H9 (cell line): Measurements from ENCODE around the gene NLGN4X. TPM values are rescaled to one million over a fixed set of nuclear protein-coding genes. Genes with fewer than 3 reads are reported as not detected.

Experiments used
- DNase-seq: peaks from one replicate; pipeline ENCODE4 v3.0.0-alpha.2; 2017
- H2AFZ ChIP-seq: one replicate; pipeline ENCODE4 v1.6.1; 2013; ENCODE audit warnings: mild to moderate bottlenecking, low read length, control low read depth, moderate library complexity
- H2AK5ac ChIP-seq: 2 replicates; pipeline ENCODE4 v1.6.1; 2013; ENCODE audit warnings: low read length, control low read depth, mixed read lengths; ENCODE audit not compliant: insufficient read length
- H2BK120ac ChIP-seq: one replicate; pipeline ENCODE4 v1.6.1; 2013; ENCODE audit warnings: low read depth, mild to moderate bottlenecking, low read length, control low read depth, inconsistent platforms; ENCODE audit not compliant: poor library complexity, severe bottlenecking
- H2BK12ac ChIP-seq: 2 replicates; pipeline ENCODE4 v1.6.1; 2013; ENCODE audit warnings: low read length, control low read depth, mixed read lengths, low read depth; ENCODE audit not compliant: insufficient read length
- H2BK15ac ChIP-seq: 2 replicates; pipeline ENCODE4 v1.6.1; 2013; ENCODE audit warnings: low read depth, low read length, control low read depth
- H2BK20ac ChIP-seq: one replicate; pipeline ENCODE4 v1.6.1; 2013; ENCODE audit warnings: low read depth, mild to moderate bottlenecking, low read length, control low read depth, inconsistent platforms; ENCODE audit not compliant: poor library complexity, severe bottlenecking
- H2BK5ac ChIP-seq: 2 replicates; pipeline ENCODE4 v1.6.1; 2013; ENCODE audit warnings: low read length, control low read depth, mixed read lengths; ENCODE audit not compliant: insufficient read length
- H3K14ac ChIP-seq: 2 replicates; pipeline ENCODE4 v1.6.1; 2013; ENCODE audit warnings: low read length, control low read depth; ENCODE audit not compliant: insufficient read depth
- H3K18ac ChIP-seq: 2 replicates; pipeline ENCODE4 v1.6.1; 2013; ENCODE audit warnings: low read depth, mild to moderate bottlenecking, mixed read lengths, low read length, control low read depth; ENCODE audit not compliant: insufficient read length
- H3K23ac ChIP-seq: 2 replicates; pipeline ENCODE4 v1.6.1; 2013; ENCODE audit warnings: low read length, control low read depth, mixed read lengths, low read depth; ENCODE audit not compliant: insufficient read length
- H3K23me2 ChIP-seq: 2 replicates; pipeline ENCODE4 v1.6.1; 2013; ENCODE audit warnings: low read depth, mild to moderate bottlenecking, mixed read lengths, low read length, control low read depth; ENCODE audit not compliant: insufficient read length, poor library complexity, severe bottlenecking
- H3K27ac ChIP-seq: 2 replicates; pipeline ENCODE4 v1.5.1; 2013; ENCODE audit warnings: low read length, control low read depth, mixed read lengths, low read depth; ENCODE audit not compliant: insufficient read length
- H3K27me3 ChIP-seq: 2 replicates; pipeline ENCODE4 v1.6.1; 2013; ENCODE audit warnings: low read length, control low read depth, inconsistent platforms; ENCODE audit not compliant: insufficient read depth
- H3K4ac ChIP-seq: 2 replicates; pipeline ENCODE4 v1.6.1; 2013; ENCODE audit warnings: low read depth, mild to moderate bottlenecking, control low read depth, inconsistent platforms, low read length, moderate library complexity
- H3K4me1 ChIP-seq: 2 replicates; pipeline ENCODE4 v1.6.1; 2013; ENCODE audit warnings: low read length, control low read depth, inconsistent platforms; ENCODE audit not compliant: insufficient read depth
- H3K4me2 ChIP-seq: 2 replicates; pipeline ENCODE4 v1.6.1; 2013; ENCODE audit warnings: low read length, control low read depth, mixed read lengths; ENCODE audit not compliant: insufficient read length, insufficient read depth
- H3K56ac ChIP-seq: 2 replicates; pipeline ENCODE4 v1.6.1; 2013; ENCODE audit warnings: low read depth, mild to moderate bottlenecking, mixed read lengths, low read length, control low read depth; ENCODE audit not compliant: insufficient read length
- H3K79me1 ChIP-seq: 2 replicates; pipeline ENCODE4 v1.6.1; 2013; ENCODE audit warnings: low read depth, mild to moderate bottlenecking, moderate library complexity, low read length, control low read depth, inconsistent platforms; ENCODE audit not compliant: insufficient read depth, poor library complexity, severe bottlenecking
- H3K79me2 ChIP-seq: 2 replicates; pipeline ENCODE4 v1.6.1; 2013; ENCODE audit warnings: low read length, control low read depth, inconsistent platforms; ENCODE audit not compliant: insufficient read depth
- H3K9ac ChIP-seq: 2 replicates; pipeline ENCODE4 v1.6.1; 2013; ENCODE audit warnings: low read length, control low read depth, mixed read lengths; ENCODE audit not compliant: insufficient read length; ENCODE audit errors: extremely low read depth
- H3K9me3 ChIP-seq: one replicate; pipeline ENCODE4 v1.6.1; 2013; ENCODE audit warnings: low read depth, low read length, inconsistent platforms; ENCODE audit not compliant: control insufficient read depth
- H3T11ph ChIP-seq: one replicate; pipeline ENCODE4 v1.6.1; 2013; ENCODE audit warnings: mild to moderate bottlenecking, low read length, control low read depth, inconsistent platforms
- H4K20me1 ChIP-seq: one replicate; pipeline ENCODE4 v1.6.1; 2013; ENCODE audit not compliant: control insufficient read depth, insufficient read length, insufficient read depth
- H4K5ac ChIP-seq: 2 replicates; pipeline ENCODE4 v1.6.1; 2013; ENCODE audit warnings: low read depth, mild to moderate bottlenecking, mixed read lengths, low read length, control low read depth; ENCODE audit not compliant: insufficient read length
- H4K8ac ChIP-seq: replicated peaks from 2 replicates; pipeline ENCODE4 v1.6.1; 2013; ENCODE audit warnings: low read length, control low read depth, mixed read lengths, low read depth; ENCODE audit not compliant: insufficient read length
- H4K91ac ChIP-seq: 2 replicates; pipeline ENCODE4 v1.6.1; 2013; ENCODE audit warnings: low read depth, mild to moderate bottlenecking, moderate library complexity, mixed read lengths, low read length, control low read depth; ENCODE audit not compliant: insufficient read length
- H3K27ac Mint-ChIP-seq, 3 experiments: 2 replicates in 2 of 3; 3 replicates in 1 of 3; pipeline ENCODE4 v1.8.0; 2020 to 2021; ENCODE audit warnings: mixed read lengths in 3 of 3, mild to moderate bottlenecking in 1 of 3, moderate library complexity in 1 of 3
- H3K27me3 Mint-ChIP-seq: 2 replicates; pipeline ENCODE4 v1.8.0; 2021; ENCODE audit warnings: low read depth, mild to moderate bottlenecking, moderate library complexity, mixed read lengths
- H3K36me3 Mint-ChIP-seq, 3 experiments: 2 replicates in 2 of 3; 3 replicates in 1 of 3; pipeline ENCODE4 v1.8.0; 2020 to 2021; ENCODE audit warnings: low read depth in 3 of 3, mixed read lengths in 3 of 3; ENCODE audit not compliant: insufficient read depth in 1 of 3
- H3K4me1 Mint-ChIP-seq, 2 experiments: 2 replicates each; pipeline ENCODE4 v1.8.0; 2020; ENCODE audit warnings: mixed read lengths in 2 of 2
- H3K4me3 Mint-ChIP-seq, 2 experiments: 2 replicates in 1 of 2; 3 replicates in 1 of 2; pipeline ENCODE4 v1.8.0; 2020 to 2021; ENCODE audit warnings: mild to moderate bottlenecking in 2 of 2, mixed read lengths in 2 of 2, moderate library complexity in 1 of 2
- H3K9me3 Mint-ChIP-seq, 2 experiments: 2 replicates in 1 of 2; 3 replicates in 1 of 2; pipeline ENCODE4 v1.8.0; 2020; ENCODE audit warnings: mild to moderate bottlenecking in 2 of 2, mixed read lengths in 2 of 2, moderate library complexity in 1 of 2
- CTCF ChIP-seq: fragments of 200-600 bp; sonication (generic); conservative IDR thresholded peaks from 3 replicates; pipeline ENCODE4 v1.8.0; 2021; ENCODE audit warnings: antibody characterized with exemption, mild to moderate bottlenecking
- WGBS: extraction: QIAGEN DNeasy Blood & Tissue Kit; methylation state at CpG from one replicate; pipeline ENCODE4 v1.1.7; 2013; ENCODE audit warnings: missing lambda C conversion rate, low lambda C conversion rate, mixed read lengths; ENCODE audit not compliant: insufficient read length; ENCODE audit errors: extremely low coverage; 5-methylcytosine and 5-hydroxymethylcytosine counted together
- total RNA-seq: library from RNA; stranded (reverse); gene quantifications from 2 replicates; pipeline ENCODE4 v1.2.1, GENCODE V29; 2021

The NLGN4X gene
- total RNA-seq, 1 experiment from 2014 or later, result 111 TPM

- Histone ChIP-seq H2AK5ac (no peak overlapping the region), H3K4me1 (peaks cover 3% of the 10 kb centered on the region; the same call in 1 of the 2 replicates), H3K79me1 (no peaks in the 10 kb centered on the region), H4K20me1 (no peaks in the 10 kb centered on the region), H2AFZ (no peak overlapping the region), H3K18ac (no peak overlapping the region), H2BK15ac (no peak overlapping the region), H3K4ac (no peak overlapping the region), H3K23ac (no peak overlapping the region), H2BK20ac (no peak overlapping the region), H3K9me3 (no peaks in the 10 kb centered on the region), H2BK12ac (no peak overlapping the region), H3K56ac (no peak overlapping the region), H2BK5ac (no peak overlapping the region), H3K27me3 (no peaks in the 10 kb centered on the region), H3K23me2 (peaks cover 19% of the 10 kb centered on the region), H2BK120ac (no peak overlapping the region), H4K91ac (no peak overlapping the region), H3K79me2 (peaks cover 40% of the 10 kb centered on the region; the same call in 1 of the 2 replicates), H3K27ac (no peak overlapping the region), H3K4me2 (peak overlapping the region; percentile 86), H3K9ac (peak overlapping the region; percentile 48), H3T11ph (no peak overlapping the region), H4K5ac (no peak overlapping the region), H3K14ac (peak overlapping the region; percentile 54), H4K8ac (no peak overlapping the region)
- WGBS, result no CpG with 5 or more reads among the region's 25 CpGs
- H3K36me3 Mint-ChIP-seq, result peaks cover 0 to 4% (median 2%) of the 10 kb centered on the region in 3 experiments; a peak in 4 of 7 replicates
- no peak for TF ChIP-seq CTCF
- peaks cover 34 to 45% of the 10 kb centered on the region in 2 experiments for H3K4me1 Mint-ChIP-seq
- peak overlapping the region; percentile 98 for H3K4me3 Mint-ChIP-seq
- H3K9me3 Mint-ChIP-seq, result no peaks in the 10 kb centered on the region; a peak in 2 of 5 replicates
- H3K27me3 Mint-ChIP-seq, result peaks cover 2% of the 10 kb centered on the region
- no peak for DNase-seq
- peak overlapping the region; percentile 52 to 96 (median 95); a peak in 6 of 7 replicates for H3K27ac Mint-ChIP-seq
These were observed 1.2 kb downstream of the NLGN4X start for GRCh38 chrX:6227453-6227835.
